HepG2 (cell line): Measurements from ENCODE around the gene MTIF2. TPM values are rescaled to one million over a fixed set of nuclear protein-coding genes. Genes with fewer than 3 reads are reported as not detected.

ENCODE experiments used
- CEBPG ChIP-seq: IDR thresholded peaks from 2 replicates; pipeline ENCODE4 v1.6.1; 2016
- JUN ChIP-seq: sonication (generic); formaldehyde crosslinking; IDR thresholded peaks from 2 replicates; pipeline ENCODE4 v1.4.0; 2020; ENCODE audit warnings: mild to moderate bottlenecking, missing genetic modification reagents
- POLR2AphosphoS2 ChIP-seq: IDR thresholded peaks from 2 replicates; pipeline ENCODE4 v1.6.1; 2011; ENCODE audit warnings: low read depth, low read length, improper control_type of control experiment
- RBM22 ChIP-seq: fragments of 200-400 bp; formaldehyde crosslinking; optimal IDR thresholded peaks from 2 replicates; pipeline ENCODE3; 2017; ENCODE audit warnings: mild to moderate bottlenecking, low read length, moderate library complexity
- ZC3H13 ChIP-seq: sonication (generic); formaldehyde crosslinking; IDR thresholded peaks from 2 replicates; pipeline ENCODE4 v1.8.1; 2023; ENCODE audit warnings: mild to moderate bottlenecking, missing genetic modification reagents, moderate library complexity
- ZMYM4 ChIP-seq: sonication (generic); formaldehyde crosslinking; IDR thresholded peaks from 2 replicates; pipeline ENCODE4 v1.8.1; 2023; ENCODE audit warnings: mild to moderate bottlenecking, missing genetic modification reagents
- ZNF20 ChIP-seq: sonication (generic); formaldehyde crosslinking; IDR thresholded peaks from 2 replicates; pipeline ENCODE4 v1.4.0; 2020; ENCODE audit warnings: mild to moderate bottlenecking, moderate library complexity, missing genetic modification reagents
- ZNF343 ChIP-seq: sonication (generic); formaldehyde crosslinking; IDR thresholded peaks from 2 replicates; pipeline ENCODE4 v1.4.0; 2020; ENCODE audit warnings: mild to moderate bottlenecking, missing genetic modification reagents
- ZNF556 ChIP-seq: sonication (generic); formaldehyde crosslinking; IDR thresholded peaks from 2 replicates; pipeline ENCODE4 v1.4.0; 2020; ENCODE audit warnings: mild to moderate bottlenecking, missing genetic modification reagents, borderline replicate concordance
- ZNF557 ChIP-seq: sonication (generic); formaldehyde crosslinking; IDR thresholded peaks from 2 replicates; pipeline ENCODE4 v1.4.0; 2020; ENCODE audit warnings: missing genetic modification reagents
- ZNF569 ChIP-seq: sonication (generic); formaldehyde crosslinking; IDR thresholded peaks from 2 replicates; pipeline ENCODE4 v1.5.0; 2020; ENCODE audit warnings: mild to moderate bottlenecking, missing genetic modification reagents, moderate library complexity, borderline replicate concordance
- ZNF605 ChIP-seq: sonication (generic); formaldehyde crosslinking; IDR thresholded peaks from 2 replicates; pipeline ENCODE4 v1.8.0; 2022; ENCODE audit warnings: mild to moderate bottlenecking, missing genetic modification reagents
- ZNF616 ChIP-seq: sonication (generic); formaldehyde crosslinking; IDR thresholded peaks from 2 replicates; pipeline ENCODE4 v1.5.0; 2020; ENCODE audit warnings: low read depth, mild to moderate bottlenecking, missing genetic modification reagents
- ZNF674 ChIP-seq: sonication (generic); formaldehyde crosslinking; IDR thresholded peaks from 2 replicates; pipeline ENCODE4 v1.5.0; 2020; ENCODE audit warnings: low read depth, mild to moderate bottlenecking, missing genetic modification reagents
- ZSCAN20 ChIP-seq: sonication (generic); formaldehyde crosslinking; IDR thresholded peaks from 2 replicates; pipeline ENCODE4 v1.4.0; 2020; ENCODE audit warnings: missing genetic modification reagents, mild to moderate bottlenecking, borderline replicate concordance
- polyA plus RNA-seq, 8 experiments: library from polyadenylated mRNA; depleted of rRNA in 3 of 8; stranded (reverse) in 7 of 8; unstranded in 1 of 8; fragments of >200 nt; fragmentation: Illumina TruSeq in 4 of 8; extraction: Trizol in 4 of 8; gene quantifications; 2 replicates each; pipeline versions ENCODE4 v1.2.1 to v1.2.3, GENCODE V29; 2011 to 2016; ENCODE audit warnings: low read depth in 4 of 8, missing spikeins in 1 of 8, mixed read lengths in 1 of 8; ENCODE audit not compliant: insufficient read depth in 1 of 8
- total RNA-seq, 5 experiments: library from RNA; depleted of rRNA; stranded (reverse); fragments of >200 nt; fragmentation: Illumina TruSeq; extraction: Trizol; gene quantifications; 2 replicates each; pipeline ENCODE4 v1.2.3, GENCODE V29; 2016; ENCODE audit warnings: low read depth in 1 of 5
- TF ChIP-seq, protein P1 (sequence below): sonication (generic); formaldehyde crosslinking; IDR thresholded peaks from 2 replicates; pipeline ENCODE4 v1.5.0; 2020; ENCODE audit warnings: missing genetic modification reagents, mild to moderate bottlenecking, borderline replicate concordance
- TF ChIP-seq, protein P2 (sequence below): sonication (generic); formaldehyde crosslinking; IDR thresholded peaks from 2 replicates; pipeline ENCODE4 v1.5.0; 2020; ENCODE audit warnings: mild to moderate bottlenecking, missing genetic modification reagents
- TF ChIP-seq, protein P3 (sequence below): sonication (generic); formaldehyde crosslinking; IDR thresholded peaks from 2 replicates; pipeline ENCODE4 v1.5.0; 2020; ENCODE audit warnings: mild to moderate bottlenecking, missing genetic modification reagents
- TF ChIP-seq, protein P4 (sequence below), 2 experiments: fragments of 450-650 bp in 1 of 2; sonication (generic) in 1 of 2; formaldehyde crosslinking; IDR thresholded peaks; 2 replicates each; pipeline versions ENCODE4 v1.5.0 to v1.8.0; 2020 to 2022; ENCODE audit warnings: mild to moderate bottlenecking in 1 of 2, missing genetic modification reagents in 1 of 2
- TF ChIP-seq, protein P5 (sequence below): sonication (generic); formaldehyde crosslinking; IDR thresholded peaks from 2 replicates; pipeline ENCODE4 v1.5.0; 2020; ENCODE audit warnings: missing genetic modification reagents
- TF ChIP-seq, protein P6 (sequence below): sonication (generic); formaldehyde crosslinking; IDR thresholded peaks from 2 replicates; pipeline ENCODE4 v1.5.0; 2020; ENCODE audit warnings: missing genetic modification reagents

Gene MTIF2
- total and polyA plus RNA-seq, 2 of the 13 experiments (the other 11 are each of a cell fraction or from before 2014, with no cell fraction given), result 32.1 to 92.1 TPM

DNA sequence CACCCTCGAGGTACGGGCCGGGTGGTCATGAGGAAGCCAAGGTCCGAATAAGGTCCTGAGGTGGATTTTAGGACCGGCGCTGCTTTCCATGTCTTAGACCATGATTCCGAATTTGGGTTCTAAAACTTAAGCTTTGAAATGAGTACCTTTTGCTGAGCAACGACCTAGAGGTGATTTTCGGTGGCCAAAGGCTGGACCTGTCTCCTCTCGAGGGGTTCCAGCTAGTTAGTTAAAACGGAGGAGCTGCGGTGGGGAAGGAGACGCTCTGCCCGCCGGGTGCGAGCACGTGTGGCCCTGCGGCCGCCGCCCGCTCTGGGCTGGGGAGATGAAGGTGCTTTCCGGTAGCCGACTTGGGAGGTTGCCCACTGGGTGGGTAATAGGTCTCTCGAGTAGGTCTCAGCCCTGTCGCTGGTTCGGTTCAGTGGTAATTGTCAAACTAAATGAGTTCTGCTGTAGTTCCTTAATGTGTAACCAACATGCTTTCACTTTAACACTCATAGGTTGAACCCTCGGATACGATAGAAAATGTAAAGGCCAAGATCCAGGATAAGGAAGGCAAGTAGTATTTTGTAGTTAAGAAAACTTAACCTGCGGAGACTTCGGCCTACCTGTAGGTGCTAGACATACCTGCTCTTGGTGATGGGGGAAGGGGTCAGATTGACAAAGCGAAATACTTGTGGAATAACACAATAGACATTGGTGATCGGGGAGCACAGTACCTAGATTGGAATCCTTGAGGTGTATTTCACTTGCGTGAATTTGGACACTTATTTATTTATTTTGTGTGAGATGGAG, 36.0 kb downstream of the MTIF2 start (continued):
- TF ChIP-seq, protein P1, sequence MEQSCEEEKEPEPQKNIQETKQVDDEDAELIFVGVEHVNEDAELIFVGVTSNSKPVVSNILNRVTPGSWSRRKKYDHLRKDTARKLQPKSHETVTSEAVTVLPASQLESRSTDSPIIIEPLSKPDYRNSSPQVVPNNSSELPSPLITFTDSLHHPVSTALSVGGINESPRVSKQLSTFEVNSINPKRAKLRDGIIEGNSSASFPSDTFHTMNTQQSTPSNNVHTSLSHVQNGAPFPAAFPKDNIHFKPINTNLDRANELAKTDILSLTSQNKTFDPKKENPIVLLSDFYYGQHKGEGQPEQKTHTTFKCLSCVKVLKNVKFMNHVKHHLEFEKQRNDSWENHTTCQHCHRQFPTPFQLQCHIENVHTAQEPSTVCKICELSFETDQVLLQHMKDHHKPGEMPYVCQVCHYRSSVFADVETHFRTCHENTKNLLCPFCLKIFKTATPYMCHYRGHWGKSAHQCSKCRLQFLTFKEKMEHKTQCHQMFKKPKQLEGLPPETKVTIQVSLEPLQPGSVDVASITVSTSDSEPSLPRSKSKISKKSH, result 0 out of 2 replicates have a peak, but pooled peaks have one; percentile 2
- TF ChIP-seq, protein P2, sequence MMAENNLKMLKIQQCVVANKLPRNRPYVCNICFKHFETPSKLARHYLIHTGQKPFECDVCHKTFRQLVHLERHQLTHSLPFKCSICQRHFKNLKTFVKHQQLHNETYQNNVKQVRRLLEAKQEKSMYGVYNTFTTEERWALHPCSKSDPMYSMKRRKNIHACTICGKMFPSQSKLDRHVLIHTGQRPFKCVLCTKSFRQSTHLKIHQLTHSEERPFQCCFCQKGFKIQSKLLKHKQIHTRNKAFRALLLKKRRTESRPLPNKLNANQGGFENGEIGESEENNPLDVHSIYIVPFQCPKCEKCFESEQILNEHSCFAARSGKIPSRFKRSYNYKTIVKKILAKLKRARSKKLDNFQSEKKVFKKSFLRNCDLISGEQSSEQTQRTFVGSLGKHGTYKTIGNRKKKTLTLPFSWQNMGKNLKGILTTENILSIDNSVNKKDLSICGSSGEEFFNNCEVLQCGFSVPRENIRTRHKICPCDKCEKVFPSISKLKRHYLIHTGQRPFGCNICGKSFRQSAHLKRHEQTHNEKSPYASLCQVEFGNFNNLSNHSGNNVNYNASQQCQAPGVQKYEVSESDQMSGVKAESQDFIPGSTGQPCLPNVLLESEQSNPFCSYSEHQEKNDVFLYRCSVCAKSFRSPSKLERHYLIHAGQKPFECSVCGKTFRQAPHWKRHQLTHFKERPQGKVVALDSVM, result 0 out of 2 replicates have a peak, but pooled peaks have one; percentile 7
- TF ChIP-seq ZNF343 (CRISPR knock-in tag) (peak; percentile 94), POLR2AphosphoS2 (no peak), RBM22 (peak; percentile 24), ZNF616 (CRISPR knock-in tag) (no peak), ZMYM4 (CRISPR knock-in tag) (no peak), ZNF569 (CRISPR knock-in tag) (no peak), ZC3H13 (0 out of 2 replicates have a peak, but pooled peaks have one; percentile 24), JUN (CRISPR knock-in tag) (peak; percentile 24; the same call in 1 of the 2 replicates), ZSCAN20 (CRISPR knock-in tag) (peak; percentile 82; the same call in 1 of the 2 replicates), ZNF556 (CRISPR knock-in tag) (peak; percentile 63; the same call in 1 of the 2 replicates), ZNF20 (CRISPR knock-in tag) (no peak), ZNF557 (CRISPR knock-in tag) (0 out of 2 replicates have a peak, but pooled peaks have one; percentile 18), CEBPG (no peak; the same call in 1 of the 2 replicates), ZNF605 (CRISPR knock-in tag) (no peak; the same call in 1 of the 2 replicates), ZNF674 (CRISPR knock-in tag) (no peak)
- TF ChIP-seq, protein P3, sequence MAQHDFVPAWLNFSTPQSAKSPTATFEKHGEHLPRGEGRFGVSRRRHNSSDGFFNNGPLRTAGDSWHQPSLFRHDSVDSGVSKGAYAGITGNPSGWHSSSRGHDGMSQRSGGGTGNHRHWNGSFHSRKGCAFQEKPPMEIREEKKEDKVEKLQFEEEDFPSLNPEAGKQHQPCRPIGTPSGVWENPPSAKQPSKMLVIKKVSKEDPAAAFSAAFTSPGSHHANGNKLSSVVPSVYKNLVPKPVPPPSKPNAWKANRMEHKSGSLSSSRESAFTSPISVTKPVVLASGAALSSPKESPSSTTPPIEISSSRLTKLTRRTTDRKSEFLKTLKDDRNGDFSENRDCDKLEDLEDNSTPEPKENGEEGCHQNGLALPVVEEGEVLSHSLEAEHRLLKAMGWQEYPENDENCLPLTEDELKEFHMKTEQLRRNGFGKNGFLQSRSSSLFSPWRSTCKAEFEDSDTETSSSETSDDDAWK (CRISPR knock-in tag), result no peak
- TF ChIP-seq, protein P4, sequence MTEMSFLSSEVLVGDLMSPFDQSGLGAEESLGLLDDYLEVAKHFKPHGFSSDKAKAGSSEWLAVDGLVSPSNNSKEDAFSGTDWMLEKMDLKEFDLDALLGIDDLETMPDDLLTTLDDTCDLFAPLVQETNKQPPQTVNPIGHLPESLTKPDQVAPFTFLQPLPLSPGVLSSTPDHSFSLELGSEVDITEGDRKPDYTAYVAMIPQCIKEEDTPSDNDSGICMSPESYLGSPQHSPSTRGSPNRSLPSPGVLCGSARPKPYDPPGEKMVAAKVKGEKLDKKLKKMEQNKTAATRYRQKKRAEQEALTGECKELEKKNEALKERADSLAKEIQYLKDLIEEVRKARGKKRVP (CRISPR knock-in tag; IDR thresholded peaks at IDR 0.05), result peak in 1 of 2 experiments; percentile 11; a peak in 1 of 4 replicates
- TF ChIP-seq, protein P5, sequence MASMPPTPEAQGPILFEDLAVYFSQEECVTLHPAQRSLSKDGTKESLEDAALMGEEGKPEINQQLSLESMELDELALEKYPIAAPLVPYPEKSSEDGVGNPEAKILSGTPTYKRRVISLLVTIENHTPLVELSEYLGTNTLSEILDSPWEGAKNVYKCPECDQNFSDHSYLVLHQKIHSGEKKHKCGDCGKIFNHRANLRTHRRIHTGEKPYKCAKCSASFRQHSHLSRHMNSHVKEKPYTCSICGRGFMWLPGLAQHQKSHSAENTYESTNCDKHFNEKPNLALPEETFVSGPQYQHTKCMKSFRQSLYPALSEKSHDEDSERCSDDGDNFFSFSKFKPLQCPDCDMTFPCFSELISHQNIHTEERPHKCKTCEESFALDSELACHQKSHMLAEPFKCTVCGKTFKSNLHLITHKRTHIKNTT (CRISPR knock-in tag), result 0 out of 2 replicates have a peak, but pooled peaks have one; percentile 60
- TF ChIP-seq, protein P6, sequence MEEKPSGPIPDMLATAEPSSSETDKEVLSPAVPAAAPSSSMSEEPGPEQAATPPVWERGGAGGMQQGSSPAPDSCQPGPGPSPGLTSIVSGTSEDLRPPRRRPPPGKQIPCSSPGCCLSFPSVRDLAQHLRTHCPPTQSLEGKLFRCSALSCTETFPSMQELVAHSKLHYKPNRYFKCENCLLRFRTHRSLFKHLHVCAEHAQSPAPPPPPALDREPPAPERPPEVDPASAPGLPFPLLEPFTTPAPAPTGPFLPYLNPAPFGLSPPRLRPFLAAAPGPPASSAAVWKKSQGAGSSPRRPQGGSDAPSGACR (CRISPR knock-in tag), result no peak
